Adipose tissue (tissue), 3 donors: ENCODE results near the gene IL1F10. TPM values are rescaled to one million over a fixed set of nuclear protein-coding genes. Genes with fewer than 3 reads are reported as not detected.

Experiments
- H3K27ac ChIP-seq: one replicate; pipeline ENCODE4 v1.5.1; 2013; ENCODE audit warnings: low read depth, low read length
- WGBS, 3 donors: extraction: QIAGEN DNeasy Blood & Tissue Kit; methylation state at CpG; one replicate each; pipeline ENCODE4 v1.1.7; 2013; 5-methylcytosine and 5-hydroxymethylcytosine counted together
- polyA plus RNA-seq, 3 donors: library from polyadenylated mRNA; stranded (reverse); fragments of 200-250 nt; gene quantifications; one replicate each; pipeline ENCODE4 v1.2.3, GENCODE V29; 2013
- donor health status: healthy with polysubstance abuse.
- donor health status: Bipolar disorder and iron deficiency.
- donor health status: healthy.

Gene IL1F10
- polyA plus RNA-seq, 3 donors = not detected

DNA sequence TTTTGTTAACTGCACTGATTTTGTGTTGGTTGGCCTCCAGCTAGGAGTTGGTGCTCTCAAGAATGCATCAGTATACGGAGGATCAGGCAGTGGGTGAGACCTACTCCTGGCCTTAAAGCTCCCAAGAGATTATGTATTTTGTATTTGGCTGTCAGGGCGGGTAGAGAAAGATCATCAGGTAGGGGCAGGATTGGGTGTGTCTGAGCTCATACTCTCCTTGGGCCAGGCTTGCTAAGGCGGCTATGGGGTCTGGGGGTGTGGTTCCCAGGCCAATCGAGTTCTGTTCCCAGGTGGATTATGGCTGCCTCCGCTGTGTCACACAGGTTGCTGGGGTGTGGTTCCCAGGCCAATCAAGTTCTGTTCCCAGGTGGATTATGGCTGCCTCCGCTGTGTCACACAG lies 30.8 kb downstream of the IL1F10 start:
- WGBS, 3 donors = 89 to 98% (median 93%) methylated on average over 4 to 6 of the region's 6 CpGs
- no peak overlapping the region for H3K27ac ChIP-seq

DNA sequence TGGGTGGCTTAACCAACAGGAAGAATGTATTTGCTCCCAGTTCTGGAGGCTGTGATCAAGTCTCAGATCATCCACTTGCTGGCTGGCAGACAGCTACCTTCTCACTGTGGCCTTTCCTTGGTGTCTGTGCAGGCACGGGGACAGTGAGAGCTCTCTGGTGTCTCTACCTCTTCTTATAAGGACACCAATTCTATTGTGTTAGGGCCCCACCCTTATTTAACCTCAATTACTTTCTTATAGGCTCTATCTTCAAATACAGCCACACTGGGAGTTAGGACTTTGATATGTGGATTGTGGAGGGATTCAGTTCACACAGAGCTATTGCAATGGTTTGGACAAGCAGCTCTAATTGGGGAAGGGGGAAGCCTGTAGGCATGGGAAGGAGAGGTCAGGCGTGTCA lies 34.4 kb downstream of the IL1F10 start:
- 77 to 96% (median 93%) methylated on average over 2 of the region's 2 CpGs for WGBS, 3 donors
- no peak overlapping the region for H3K27ac ChIP-seq

DNA sequence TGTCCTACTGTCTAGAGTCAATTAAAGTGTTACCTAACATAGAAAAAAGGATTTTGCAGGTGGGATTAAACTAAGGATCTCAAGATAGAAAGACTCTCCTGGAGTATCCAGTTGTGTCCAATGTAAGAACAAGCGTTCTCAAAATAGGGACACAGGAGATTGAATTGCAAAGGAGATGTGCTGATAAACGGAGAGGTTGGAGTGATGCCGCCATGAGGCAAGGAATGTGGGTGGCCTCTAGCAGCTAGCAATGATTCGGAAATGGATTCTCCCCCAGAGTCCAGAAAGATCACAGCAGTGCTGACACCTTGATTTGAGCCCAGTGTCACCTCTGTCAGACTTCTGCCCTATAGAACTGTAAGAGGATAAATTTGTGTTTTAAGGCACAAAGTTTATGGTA lies 35.5 kb downstream of the IL1F10 start:
- no peak overlapping the region for H3K27ac ChIP-seq
- WGBS, 3 donors = 88 to 96% (median 94%) methylated on average over 4 of the region's 4 CpGs

DNA sequence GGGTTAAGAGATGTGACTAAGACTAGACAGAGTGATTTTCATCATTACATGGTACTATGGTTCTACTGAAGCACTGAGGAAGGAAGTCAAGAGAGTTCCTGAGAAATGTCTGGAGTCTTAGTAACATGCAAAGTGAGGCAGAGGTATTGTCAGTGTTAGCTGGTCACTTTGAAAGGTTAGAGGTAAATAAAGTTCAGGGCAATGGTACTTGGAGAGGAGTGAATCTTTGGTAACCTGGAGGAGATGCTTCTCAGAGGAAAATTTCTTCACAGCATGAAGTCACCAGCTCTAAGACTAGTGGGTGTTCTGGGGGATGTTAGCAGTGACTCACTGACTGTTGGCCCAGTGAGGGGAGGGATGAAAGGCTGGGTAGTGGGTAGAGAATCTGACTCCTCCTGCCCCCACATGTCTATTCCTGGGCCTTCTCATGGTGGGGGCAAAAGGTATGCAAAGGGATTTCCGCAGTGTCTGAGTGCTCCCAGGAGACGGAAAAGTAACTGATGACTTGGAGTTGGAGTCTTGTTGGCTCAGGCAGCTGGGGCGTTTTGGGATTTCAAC lies 36.4 kb downstream of the IL1F10 start:
- H3K27ac ChIP-seq = no peak overlapping the region
- 70 to 81% (median 80%) methylated on average over 3 of the region's 3 CpGs for WGBS, 3 donors

DNA sequence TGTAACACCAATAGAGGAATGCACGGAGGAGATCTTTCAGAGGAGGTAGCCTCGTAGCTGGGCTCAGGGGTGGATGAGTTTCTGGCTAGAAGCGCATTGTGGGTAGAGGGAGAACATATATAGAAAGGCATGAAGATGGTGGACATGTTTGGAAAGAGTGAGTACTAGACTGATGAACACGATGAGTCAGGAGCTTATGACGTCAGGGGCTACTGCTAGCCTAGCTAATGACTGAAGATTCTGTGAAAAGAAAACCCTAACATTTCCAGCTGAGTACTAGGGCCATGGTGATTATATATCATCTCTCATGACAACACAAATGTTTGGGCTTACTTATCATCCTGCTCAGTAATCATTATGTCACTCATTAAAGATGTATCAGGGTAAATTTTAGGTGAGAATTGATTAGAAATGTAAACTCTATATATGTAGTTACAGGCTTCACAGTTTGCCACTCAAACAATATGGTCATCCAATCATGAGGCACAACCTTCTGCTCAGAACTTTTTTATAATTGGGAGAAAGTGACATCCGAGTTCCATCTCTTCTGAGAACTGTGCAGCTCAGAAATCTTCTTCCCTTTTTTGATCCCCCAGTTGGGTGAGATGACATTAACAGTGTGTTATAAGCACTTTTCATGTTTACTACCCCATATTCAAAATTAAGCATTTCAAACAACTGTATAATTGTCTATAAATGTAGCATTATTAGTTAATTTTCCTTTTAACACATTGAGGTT lies 37.4 kb downstream of the IL1F10 start:
- no peak overlapping the region for H3K27ac ChIP-seq
- 68 to 78% (median 76%) methylated on average over 6 of the region's 6 CpGs for WGBS, 3 donors

DNA sequence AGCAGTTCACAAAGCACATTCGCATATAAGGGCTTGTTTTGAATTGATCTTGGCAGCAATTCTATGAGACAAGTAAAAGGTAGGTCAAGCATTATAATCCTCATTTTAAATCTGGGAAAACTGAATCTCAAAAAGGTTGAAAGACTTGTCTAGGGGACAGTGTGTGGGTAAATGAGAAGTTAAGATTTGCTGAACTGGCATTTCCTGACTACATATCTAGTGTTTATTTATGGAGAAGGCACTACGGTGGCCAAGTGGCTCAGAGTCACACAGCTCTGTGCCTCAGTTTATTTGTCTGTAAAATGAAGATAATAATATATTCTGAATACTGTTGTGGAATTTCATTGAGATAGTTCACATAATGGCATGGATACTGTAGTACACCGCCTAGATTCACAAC lies 43.4 kb downstream of the IL1F10 start:
- no peak overlapping the region for H3K27ac ChIP-seq
- WGBS, 3 donors = 68 to 75% (median 72%) methylated on average over 3 of the region's 3 CpGs

DNA sequence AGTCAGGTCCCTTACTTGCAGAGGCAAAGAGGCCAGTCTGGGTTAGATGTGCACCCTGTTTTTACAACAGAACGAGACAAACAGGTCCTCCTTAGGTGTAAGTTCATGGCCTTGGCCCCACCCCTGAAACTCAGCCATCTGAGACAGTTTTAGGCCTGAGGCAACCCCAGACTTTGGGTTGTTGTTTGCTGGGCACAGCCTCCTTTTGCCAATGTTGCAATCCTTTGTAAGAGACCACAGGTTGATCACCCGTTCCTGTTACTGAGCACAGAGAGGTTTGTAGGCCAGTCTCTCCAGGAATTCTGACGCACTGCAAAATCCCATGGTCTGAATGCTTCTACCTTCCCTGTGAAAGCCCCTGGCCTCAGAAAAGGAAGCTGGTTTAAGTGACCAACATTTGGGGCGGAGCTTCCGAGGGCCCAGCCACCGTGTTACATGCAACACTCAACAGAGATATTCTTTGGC lies 44.1 kb downstream of the IL1F10 start:
- WGBS, 3 donors = 48 to 71% (median 52%) methylated on average over 6 of the region's 6 CpGs
- no peak overlapping the region for H3K27ac ChIP-seq

DNA sequence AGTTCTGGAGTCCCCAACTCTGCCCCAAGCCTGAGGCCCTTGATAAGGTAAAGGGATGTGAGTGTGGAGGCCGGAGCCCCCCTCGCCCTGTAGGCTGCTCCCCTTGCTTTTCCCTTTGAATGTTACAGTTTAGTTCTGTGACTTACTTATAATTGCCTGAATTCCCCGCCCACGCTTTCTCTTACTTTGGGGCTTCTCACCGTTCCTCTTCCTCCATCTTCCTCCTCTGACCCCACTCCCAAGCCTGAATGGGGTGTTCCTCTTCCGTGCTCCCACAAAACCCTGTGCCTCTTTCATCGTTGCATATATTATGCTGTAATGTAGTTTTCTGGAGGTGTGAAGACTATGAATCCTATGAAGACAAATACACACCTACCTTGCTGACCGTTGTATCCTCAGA lies 44.7 kb downstream of the IL1F10 start:
- WGBS, 3 donors = 75 to 87% (median 75%) methylated on average over 8 of the region's 8 CpGs
- no peak overlapping the region for H3K27ac ChIP-seq

DNA sequence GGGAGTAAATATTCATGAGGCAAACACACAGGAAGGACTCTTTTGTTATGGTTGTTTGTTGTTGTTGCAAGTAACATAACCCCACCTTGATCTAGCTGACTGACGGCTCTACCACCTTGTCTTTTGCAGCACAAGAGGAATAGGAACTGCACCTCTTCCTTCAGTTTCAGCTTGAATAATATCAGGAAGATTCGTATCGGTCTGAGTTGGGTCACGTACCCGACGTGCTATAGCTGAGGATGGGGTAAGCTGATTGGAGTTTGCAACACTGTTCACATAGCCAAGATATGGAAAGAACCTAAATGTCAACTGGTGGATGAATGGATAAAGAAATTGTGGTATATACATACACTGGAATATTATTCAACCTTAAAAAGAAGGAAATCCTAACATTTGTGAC lies 45.1 kb downstream of the IL1F10 start:
- WGBS, 3 donors = 59 to 79% (median 62%) methylated on average over 6 of the region's 6 CpGs
- H3K27ac ChIP-seq = no peak overlapping the region

DNA sequence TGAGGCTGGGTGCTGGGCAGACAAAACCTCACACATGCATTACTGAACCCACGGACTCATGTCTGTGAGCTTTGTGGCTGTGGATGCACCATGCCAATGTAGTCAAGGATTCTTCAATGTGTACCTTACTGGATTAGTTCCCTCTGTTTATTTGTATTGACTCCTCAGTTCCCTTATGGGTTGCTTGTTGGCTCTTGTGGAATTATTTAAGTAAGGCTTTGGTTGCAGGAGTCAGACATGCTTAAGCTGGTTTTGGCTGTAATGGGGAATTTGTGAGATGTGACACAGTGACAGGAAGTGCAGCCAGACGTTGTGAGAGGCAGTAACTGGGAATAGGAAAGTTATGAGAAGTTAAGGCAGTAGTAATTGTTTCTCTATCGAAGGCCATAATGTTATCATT lies 46.0 kb downstream of the IL1F10 start:
- 55 to 61% (median 58%) methylated on average over 3 of the region's 3 CpGs for WGBS, 3 donors

DNA sequence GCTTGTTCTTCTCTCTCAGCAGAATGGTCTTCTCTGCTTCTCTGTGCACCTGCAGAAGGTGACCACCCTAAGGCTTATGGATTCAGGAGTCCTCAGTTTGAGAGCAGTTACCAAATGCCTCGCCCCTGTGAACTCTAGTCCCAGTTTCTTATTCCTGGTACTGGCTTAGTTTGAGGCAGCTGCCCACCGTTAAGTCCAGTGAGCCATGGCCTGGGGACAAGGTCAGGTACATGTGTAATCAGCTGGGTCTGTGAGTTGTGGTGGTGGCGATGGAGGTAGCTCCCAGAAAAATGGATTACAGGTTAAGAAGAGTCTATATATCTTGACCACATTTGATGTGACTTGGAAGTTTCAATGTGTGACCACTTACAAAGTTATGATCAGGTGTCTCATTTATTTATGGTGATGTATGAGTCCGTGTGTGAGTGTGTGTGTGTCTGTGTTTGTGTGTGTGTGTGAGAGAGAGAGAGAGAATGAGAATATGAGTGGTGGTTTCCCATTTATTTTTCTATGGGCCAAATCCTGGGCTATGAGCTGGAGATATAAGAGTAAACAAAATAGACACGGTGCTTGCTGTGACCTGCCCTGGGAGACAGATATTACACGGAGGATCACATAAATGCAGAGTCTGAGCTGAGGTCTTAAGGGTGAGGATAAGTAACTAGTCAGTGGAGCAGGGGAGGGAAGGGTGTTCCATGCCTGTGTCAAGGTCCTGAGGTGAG lies 46.6 kb downstream of the IL1F10 start:
- H3K27ac ChIP-seq = no peak overlapping the region
- WGBS, 3 donors = 66 to 81% (median 77%) methylated on average over 6 of the region's 6 CpGs

More for the DNA sequence above, 46.0 kb downstream of the IL1F10 start:
- no peak overlapping the region for H3K27ac ChIP-seq

DNA sequence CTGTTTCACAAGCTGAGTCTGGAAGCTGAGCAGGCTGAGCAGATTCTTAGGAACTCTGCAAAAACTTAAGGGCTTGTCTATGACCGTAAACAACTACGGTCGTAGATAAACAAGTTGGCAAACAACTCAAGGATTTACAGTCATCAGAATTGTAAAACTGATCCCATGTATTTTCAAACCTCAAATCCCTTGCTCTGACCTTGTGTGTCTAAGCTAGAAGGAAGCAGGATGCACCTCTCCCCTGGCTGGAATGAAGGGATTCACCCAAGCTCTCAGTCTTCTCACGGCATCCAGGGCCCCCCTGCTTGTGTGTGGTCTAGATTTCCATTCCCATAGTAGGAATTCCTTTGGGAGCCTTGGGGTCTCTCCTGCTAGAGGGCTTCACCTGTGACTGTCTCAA lies 47.2 kb downstream of the IL1F10 start:
- no peak overlapping the region for H3K27ac ChIP-seq
- WGBS, 3 donors = 79 to 86% (median 84%) methylated on average over 4 of the region's 4 CpGs

DNA sequence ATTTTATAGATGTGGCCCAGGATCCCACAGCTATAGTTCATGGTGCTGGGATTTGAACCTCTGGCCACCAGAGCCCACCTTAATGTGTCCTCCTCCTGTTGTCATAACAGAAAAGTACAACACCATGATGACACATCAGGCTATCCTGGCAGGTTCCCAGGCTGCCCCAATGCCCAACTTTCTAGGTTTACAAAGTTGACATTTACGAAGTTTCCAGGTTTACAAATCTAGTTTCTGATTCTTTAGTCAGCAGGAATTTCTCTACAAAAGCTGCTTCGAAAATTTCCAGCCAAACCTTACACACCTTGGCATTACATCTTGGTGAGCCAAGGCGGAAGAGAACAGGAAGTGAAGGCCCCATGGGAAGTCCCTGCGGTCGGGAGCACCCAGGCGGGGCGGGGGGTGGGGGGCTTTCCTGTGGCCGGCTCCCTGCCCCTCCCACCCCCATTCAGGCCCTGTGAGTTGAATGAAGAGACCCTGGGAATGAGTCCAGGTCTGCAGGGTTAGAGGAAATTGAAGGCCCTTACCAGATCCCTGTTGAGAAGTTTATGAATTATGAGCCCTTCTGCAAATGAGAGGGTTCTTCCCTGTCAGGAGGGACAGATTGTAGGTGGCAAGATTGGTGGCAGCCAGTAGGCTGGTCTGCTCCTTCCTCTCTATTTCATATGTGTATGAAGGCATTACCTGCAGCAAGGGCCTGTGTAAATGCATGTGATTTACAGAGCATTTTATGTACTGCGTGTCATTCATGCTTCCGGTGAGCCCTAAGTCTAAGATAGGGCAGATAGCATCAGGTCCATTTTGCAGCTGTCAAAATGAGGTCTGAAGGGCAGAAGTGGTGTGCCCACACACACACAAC lies 48.6 kb downstream of the IL1F10 start:
- WGBS, 3 donors = 45 to 76% (median 50%) methylated on average over 10 of the region's 10 CpGs
- H3K27ac ChIP-seq = no peak overlapping the region

DNA sequence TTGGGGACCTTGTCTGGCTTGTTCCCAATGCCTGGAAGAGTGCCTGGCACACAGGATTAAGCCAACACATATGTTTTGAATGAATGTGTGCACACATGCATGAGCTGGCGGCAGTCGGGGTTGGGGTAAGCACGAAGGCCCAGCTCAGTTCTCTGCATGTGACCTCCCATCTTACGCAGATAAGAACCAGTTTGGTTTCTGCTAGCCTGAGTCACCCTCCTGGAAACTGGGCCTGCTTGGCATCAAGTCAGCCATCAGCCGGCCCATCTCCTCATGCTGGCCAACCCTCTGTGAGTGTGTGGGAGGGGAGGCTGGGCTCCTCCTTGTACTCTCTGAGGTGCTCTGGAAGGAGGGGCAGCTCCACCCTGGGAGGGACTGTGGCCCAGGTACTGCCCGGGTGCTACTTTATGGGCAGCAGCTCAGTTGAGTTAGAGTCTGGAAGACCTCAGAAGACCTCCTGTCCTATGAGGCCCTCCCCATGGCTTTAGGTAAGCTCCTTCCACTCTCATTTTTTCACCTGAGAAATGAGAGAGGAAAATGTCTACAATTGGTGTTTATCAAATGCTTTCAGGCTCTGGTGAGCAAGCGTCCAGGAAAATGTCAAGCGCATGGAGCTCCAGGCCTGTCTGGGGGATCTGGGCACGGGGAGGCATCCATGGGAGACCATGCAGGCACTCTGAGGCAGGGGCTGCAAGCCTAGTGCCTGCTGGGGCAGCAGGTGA lies 49.9 kb downstream of the IL1F10 start:
- 74 to 82% (median 76%) methylated on average over 9 of the region's 9 CpGs for WGBS, 3 donors
- no peak overlapping the region for H3K27ac ChIP-seq

DNA sequence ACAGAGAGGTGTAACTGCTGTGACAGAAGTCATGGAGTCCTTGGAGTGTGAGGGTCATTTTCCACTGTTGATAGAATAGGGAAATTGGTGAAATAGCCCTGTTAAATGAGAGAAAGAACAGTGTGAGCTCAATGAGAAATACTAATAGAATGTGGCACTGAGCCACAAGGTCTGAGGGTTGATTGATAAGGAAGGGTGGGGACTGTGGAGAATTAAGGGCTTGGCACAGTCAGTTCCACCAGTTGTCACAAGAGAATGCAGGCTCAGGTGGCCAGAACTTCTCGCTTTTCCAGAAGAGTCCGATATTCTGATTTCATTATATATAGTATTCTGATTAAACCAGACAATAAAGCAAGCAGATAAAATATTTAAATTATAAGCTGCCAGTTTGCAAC lies 50.5 kb downstream of the IL1F10 start:
- H3K27ac ChIP-seq = no peak overlapping the region
- 90 to 96% (median 92%) methylated on average over 2 of the region's 2 CpGs for WGBS, 3 donors

DNA sequence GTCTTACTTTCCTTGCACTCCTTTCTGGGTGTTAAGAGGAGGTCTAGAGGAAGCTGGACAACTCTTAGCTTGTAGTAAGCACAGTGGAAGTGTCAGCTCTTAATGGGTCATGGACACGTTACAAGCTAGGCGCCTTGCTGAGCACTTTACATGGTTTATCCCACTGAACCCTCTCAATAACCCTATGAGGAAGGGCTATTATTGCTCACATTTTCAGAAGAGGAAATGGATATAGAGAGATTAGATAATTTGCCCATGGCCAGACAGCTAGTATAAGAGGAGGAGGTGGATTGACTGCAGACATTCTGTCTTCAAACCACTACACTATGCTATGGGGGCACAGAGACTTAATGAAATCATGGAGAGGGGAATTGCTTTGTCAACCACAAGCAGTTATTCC lies 51.3 kb downstream of the IL1F10 start:
- 86 to 100% (median 94%) methylated on average over 2 of the region's 2 CpGs for WGBS, 3 donors

DNA sequence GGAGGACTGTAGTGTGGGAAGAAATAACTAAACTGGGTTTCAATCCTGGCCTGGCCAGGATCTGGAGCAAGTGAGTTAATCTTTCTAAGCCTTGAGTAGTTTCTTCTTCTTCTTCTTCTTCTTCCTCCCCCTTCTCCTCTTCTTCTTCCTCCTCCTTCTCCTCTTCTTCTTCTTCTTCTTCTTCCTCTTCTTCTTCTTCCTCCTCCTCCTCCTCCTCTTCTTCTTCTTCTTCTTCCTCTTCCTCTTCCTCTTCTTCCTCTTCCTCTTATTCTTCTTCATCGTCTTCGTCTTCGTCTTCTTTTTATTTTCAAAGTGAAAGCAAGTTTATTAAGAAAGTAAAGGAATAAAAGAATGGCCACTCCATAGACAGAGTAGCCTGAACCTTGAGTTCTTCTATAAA lies 53.1 kb downstream of the IL1F10 start:
- no peak overlapping the region for H3K27ac ChIP-seq
- 42 to 77% (median 55%) methylated on average over 3 of the region's 3 CpGs for WGBS, 3 donors

More for the DNA sequence above, 51.3 kb downstream of the IL1F10 start:
- H3K27ac ChIP-seq = no peak overlapping the region

DNA sequence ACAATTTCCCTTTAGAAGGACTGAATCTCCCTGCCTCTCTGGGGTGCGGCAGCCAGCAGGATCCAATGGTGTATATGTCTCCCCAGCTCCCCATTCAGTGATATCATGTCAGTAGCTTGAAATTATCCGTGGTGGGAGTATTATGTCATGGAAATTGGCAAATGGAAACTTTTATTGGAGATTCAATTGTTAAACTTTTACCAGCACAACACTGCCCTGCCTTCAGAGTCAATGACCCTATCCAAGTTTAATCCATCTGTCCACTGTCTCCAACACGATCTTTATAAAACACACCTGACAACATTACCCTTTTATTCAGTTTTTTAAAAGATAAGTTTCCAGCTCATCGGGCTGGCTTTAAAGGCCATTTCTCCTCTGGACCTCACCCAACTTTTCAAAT lies 54.6 kb downstream of the IL1F10 start:
- H3K27ac ChIP-seq = no peak overlapping the region
- WGBS, 3 donors = 64 to 77% (median 75%) methylated on average over 4 of the region's 4 CpGs
